AG04449 (cell line): ENCODE data around the gene GGTLC2.
"Not testable (repeated sequence)": the region's sequence is repeated elsewhere in the genome, so short reads cannot be mapped to it uniquely, and the experiment has no call there.

Source experiments
- CTCF ChIA-PET: fragments of 350-600 bp; formaldehyde crosslinking; extraction: SDS; loops from one replicate; lab custom pipeline; 2021; ENCODE audit warnings: antibody characterized with exemption; lab: Yijun Ruan, JAX
- POLR2A ChIA-PET: fragments of 400-600, 350-600 bp; formaldehyde crosslinking; extraction: SDS; loops from one replicate; lab custom pipeline; 2020; ENCODE audit warnings: antibody characterized with exemption, inconsistent platforms; lab: Yijun Ruan, JAX
- DNase-seq: peaks from one replicate; pipeline ENCODE4 v3.0.0-alpha.2; 2010; ENCODE audit warnings: low read depth, low spot score
- H3K4me3 ChIP-seq: 2 replicates; pipeline ENCODE4 v1.5.1; 2011; ENCODE audit warnings: low read depth, mild to moderate bottlenecking, control low read depth, low read length
- TF ChIP-seq, protein P1 (sequence below): IDR thresholded peaks from one replicate; pipeline ENCODE4 v1.5.1; 2011; ENCODE audit warnings: mild to moderate bottlenecking, moderate library complexity, low read length, control low read depth, inconsistent platforms; ENCODE audit not compliant: insufficient read depth; ENCODE audit errors: missing control alignments

The GGTLC2 gene

DNA sequence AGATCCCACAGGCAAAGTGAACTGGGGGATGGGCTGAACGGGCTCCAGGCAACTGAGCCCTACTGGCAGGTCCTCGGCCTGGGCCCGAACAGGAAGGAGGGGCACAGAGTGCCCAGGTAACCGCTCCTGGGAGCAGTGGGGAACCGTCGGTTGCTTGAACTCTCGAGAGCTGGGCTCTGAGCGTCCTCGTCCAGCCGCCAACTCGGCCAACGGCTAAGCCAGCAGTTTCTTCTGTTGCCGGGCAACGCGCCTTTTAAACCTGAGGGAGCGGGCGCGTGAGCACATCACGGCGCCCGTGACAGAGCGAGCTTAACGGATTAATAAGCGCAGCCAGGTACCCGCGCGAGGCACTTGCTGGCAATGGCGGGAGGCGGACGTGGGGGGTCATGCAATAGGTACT is at the start of gene GGTLC2:
TSS of gene GGTLC2 (plus strand) at position 301 of the 400 bp plus-strand sequence. CDS start 1,732 bp downstream, outside the sequence.
- DNase-seq, CTCF ChIA-PET, POLR2A ChIA-PET, H3K4me3 ChIP-seq: not testable (repeated sequence)

DNA sequence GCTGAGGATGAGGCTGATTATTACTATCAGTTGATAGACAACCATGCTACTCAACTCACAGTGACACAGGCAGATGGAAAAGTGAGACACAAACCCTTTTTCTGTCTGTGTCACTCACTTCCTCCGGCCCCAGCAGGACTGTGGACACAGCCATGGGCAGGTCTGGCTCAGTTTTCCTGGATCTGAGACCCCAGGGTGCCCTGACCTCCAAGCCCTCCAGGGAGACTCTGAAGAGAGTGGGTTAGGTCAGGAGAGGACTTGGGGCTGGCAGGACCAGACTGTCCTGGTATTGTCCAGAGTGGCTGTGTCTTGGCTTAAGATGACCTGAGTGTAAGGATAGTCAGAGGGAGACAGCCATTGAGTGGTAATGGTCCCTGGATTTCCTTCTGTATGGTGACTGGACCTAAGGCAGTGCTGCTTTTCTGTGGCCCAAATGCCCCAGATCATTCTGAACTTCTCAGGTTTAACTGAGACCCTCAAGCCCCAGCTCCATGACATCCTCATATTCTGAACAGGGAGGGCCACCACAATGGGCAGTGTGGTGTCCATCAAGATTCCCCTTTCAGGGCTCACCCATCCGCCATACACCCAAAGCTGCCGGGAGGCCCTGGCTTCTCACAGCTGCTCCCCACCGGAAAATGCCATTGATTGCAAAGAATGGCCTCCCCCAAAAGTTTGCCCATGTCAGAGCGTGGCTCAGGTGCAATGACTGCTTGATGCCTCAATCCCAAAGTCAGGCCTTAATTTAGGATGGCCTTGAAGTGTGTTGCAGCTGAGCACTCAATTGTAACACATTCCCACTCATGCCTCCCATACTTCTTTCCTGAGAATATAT is 49.2 kb upstream of the GGTLC2 start:
- no peak for DNase-seq
- TF ChIP-seq, protein P1, sequence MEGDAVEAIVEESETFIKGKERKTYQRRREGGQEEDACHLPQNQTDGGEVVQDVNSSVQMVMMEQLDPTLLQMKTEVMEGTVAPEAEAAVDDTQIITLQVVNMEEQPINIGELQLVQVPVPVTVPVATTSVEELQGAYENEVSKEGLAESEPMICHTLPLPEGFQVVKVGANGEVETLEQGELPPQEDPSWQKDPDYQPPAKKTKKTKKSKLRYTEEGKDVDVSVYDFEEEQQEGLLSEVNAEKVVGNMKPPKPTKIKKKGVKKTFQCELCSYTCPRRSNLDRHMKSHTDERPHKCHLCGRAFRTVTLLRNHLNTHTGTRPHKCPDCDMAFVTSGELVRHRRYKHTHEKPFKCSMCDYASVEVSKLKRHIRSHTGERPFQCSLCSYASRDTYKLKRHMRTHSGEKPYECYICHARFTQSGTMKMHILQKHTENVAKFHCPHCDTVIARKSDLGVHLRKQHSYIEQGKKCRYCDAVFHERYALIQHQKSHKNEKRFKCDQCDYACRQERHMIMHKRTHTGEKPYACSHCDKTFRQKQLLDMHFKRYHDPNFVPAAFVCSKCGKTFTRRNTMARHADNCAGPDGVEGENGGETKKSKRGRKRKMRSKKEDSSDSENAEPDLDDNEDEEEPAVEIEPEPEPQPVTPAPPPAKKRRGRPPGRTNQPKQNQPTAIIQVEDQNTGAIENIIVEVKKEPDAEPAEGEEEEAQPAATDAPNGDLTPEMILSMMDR = no peak
- no peak overlapping the region for H3K4me3 ChIP-seq
- CTCF ChIA-PET = interaction anchor here (0.9 to 7.3 kb wide), 2 partner anchors 8 to 19 kb away, joined by 3 to 46 read pairs; no protein-coding TSS in a partner anchor
- POLR2A ChIA-PET = no interaction called here

DNA sequence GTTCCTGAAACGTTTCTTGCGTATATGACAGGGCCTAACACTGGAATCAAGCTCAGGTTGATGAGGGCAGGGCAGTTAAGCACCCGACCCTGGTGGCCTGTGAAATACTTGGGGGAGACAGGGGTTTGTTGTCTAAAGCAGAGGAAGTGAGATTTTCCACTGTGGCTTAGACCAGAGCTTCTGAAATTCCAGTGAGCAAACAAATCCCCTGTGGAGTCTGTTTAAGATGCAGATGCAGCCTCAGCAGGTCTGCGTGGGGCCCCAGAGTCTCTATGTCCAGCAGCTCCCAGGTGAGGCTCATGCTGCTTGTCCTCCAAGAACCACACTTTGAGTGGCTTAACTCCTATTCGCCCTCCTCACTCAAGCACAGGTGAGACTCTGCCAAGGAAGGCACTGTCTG is 46.3 kb upstream of the GGTLC2 start:
- POLR2A ChIA-PET = no interaction called here
- DNase-seq = no peak
- CTCF ChIA-PET = interaction anchor here (7.3 kb wide), 1 partner anchor 11 kb away, joined by 46 read pairs; no protein-coding TSS in a partner anchor
- TF ChIP-seq, protein P1 = no peak
- no peak overlapping the region for H3K4me3 ChIP-seq

DNA sequence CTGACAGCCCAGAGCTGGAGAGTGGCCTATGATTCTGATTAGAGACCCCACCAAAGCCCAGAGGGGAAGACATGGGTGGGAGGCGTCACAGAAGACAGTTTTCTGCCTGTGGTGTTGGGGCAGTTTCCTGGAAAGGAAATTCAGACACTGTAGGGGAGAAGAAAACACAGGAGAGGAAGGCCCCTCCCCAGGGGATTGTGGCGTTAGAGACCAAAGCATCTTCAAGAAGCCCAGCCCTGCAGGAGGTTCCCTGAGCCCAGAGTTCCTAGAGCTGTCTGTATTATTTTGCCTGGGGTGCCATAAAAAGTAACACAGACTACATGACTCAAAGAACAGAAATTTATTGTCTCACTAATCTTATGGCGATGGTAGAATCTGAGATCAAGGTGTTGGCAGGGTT is 45.2 kb upstream of the GGTLC2 start:
- ChIA-PET CTCF (interaction anchor here (2.2 to 7.3 kb wide), 2 partner anchors 8 to 12 kb away, joined by 4 to 46 read pairs; no protein-coding TSS in a partner anchor), POLR2A (no interaction called here)
- TF ChIP-seq, protein P1 = no peak
- DNase-seq = no peak
- no peak overlapping the region for H3K4me3 ChIP-seq

DNA sequence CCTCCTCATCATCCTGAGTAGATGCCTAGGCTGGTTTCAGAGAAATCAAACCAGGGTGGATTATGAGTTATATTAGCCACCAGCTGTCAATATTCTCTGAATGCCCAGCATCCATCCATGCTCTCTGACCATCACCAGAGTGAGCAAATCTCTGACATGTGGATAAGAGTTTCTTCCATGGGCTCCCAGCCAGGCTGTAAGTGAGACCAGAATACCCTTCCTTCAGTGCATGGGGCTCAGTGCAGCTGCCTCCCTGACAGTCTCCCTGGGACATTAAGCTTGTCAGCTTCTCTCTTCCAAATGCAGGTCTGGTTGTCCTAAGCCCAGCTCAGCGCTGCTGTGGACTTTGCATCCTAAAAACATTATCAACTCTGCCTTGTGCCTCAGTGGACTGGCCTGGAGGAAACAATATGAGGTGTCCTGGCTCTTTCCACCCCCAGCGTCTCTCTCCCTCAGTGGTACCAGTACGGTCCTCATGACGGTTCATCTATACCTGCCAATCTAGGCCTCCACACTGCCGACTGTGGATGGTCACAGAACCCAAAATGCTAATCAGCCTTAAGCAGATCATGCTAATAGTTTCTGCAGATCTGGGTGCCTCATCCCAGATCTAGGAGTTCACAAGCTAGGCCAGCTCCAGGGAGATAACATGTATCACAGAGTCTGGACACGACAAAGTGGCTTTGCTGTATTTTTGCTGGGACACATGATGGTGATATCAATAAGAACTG is 43.7 kb upstream of the GGTLC2 start:
- DNase-seq = no peak
- ChIA-PET CTCF (interaction anchor here (1.2 to 7.3 kb wide), 3 partner anchors 10 to 24 kb away, joined by 3 to 46 read pairs (median 4); no protein-coding TSS in a partner anchor), POLR2A (no interaction called here)
- TF ChIP-seq, protein P1 = no peak
- H3K4me3 ChIP-seq = no peak overlapping the region

DNA sequence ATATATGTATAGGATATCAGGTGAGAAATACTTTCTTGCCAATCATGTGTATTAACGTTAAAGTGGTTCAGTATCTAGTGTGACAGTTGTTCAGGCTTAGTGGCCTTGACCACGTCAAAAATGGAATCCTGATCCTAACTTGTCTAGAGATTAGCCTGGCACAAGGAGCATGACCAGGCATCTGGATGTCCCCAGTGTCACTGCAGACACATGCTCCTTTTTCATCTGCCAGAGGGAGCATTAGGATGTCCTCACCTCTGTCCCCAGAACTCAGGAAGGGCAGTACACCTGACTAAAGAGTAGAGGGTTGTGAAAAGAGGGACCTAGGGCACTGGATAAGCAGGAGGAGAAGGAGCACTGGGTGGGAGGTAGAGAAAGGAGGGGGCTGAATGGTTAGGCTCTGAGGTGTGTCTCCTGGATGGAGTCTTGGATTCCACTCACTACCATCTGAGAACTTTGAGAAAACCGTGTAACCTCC is 40.9 kb upstream of the GGTLC2 start:
- H3K4me3 ChIP-seq = no peak overlapping the region
- ChIA-PET POLR2A (no interaction called here), CTCF (no interaction called here)
- DNase-seq = no peak
- TF ChIP-seq, protein P1 = no peak
